ENCODE data around the gene CPB2. TPM values are rescaled to one million over a fixed set of nuclear protein-coding genes. Genes with fewer than 3 reads are reported as not detected.

The CPB2 gene
- total and polyA plus RNA-seq, 9 of the 15 experiments (the other 6 are each of a cell fraction or from before 2014, with no cell fraction given) = 0.03 to 0.16 (median 0.07) TPM; not detected in 6

DNA sequence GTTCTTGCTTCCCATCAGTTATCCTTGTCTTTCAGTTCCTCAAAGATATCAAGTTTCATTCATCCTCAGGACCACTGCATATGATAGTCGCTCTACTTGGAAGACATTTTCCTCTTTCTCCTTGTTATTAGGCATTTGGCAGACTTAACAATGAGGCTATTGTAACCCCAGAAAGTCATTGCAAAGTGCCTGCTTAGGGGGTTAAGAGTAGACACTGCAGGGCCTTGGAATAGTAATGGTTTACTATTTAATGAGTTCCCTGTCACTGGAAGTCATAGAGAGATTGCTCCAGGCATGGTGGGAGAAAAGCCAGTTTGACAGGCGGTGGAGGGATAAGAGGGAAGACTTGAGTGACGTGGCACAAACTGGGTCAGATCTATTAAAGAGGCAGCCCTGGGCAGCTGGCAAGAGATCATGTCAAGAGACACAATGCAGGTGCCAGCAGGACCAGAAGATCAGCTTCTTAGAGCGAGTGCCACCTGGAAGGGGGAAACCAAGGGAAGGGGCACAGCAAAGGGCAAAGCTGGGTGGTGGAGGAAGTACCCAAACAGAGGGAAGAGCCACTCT lies 16.8 kb upstream of the CPB2 start (continued):
- TF ChIP-seq BRF2 (IDR thresholded peaks at IDR 0.05; ENCODE audit: borderline replicate concordance, insufficient read depth, insufficient read length) (no peak), ZNF407 (IDR thresholded peaks at IDR 0.05; ENCODE audit: low read depth) (no peak)
